Parathyroid adenoma (tissue), 2 donors: Measurements from ENCODE around the gene ALDH8A1.

ENCODE experiments used
- H2AFZ ChIP-seq: fragments of 300-600 bp; sonication (generic); one replicate; pipeline ENCODE4 v1.7.0; 2017; ENCODE audit warnings: antibody characterized with exemption, mild to moderate bottlenecking
- H3K27ac ChIP-seq: fragments of 300-600 bp; sonication (generic); one replicate; pipeline ENCODE4 v1.7.0; 2017
- H3K27me3 ChIP-seq: fragments of 300-600 bp; sonication (generic); one replicate; pipeline ENCODE4 v1.7.0; 2017; ENCODE audit warnings: low read length; ENCODE audit not compliant: control insufficient read depth, insufficient read depth
- H3K36me3 ChIP-seq: fragments of 300-600 bp; sonication (generic); one replicate; pipeline ENCODE4 v1.7.0; 2017; ENCODE audit warnings: low read length; ENCODE audit not compliant: control insufficient read depth, insufficient read depth
- H3K4me1 ChIP-seq: fragments of 300-600 bp; sonication (generic); one replicate; pipeline ENCODE4 v1.7.0; 2017; ENCODE audit warnings: control low read depth
- H3K4me2 ChIP-seq: fragments of 300-600 bp; sonication (generic); one replicate; pipeline ENCODE4 v1.7.0; 2017; ENCODE audit warnings: low read length
- H3K4me3 ChIP-seq: fragments of 300-600 bp; sonication (generic); one replicate; pipeline ENCODE4 v1.7.0; 2017; ENCODE audit warnings: low read depth, low read length
- H3K79me2 ChIP-seq: fragments of 300-600 bp; sonication (generic); one replicate; pipeline ENCODE4 v1.7.0; 2017; ENCODE audit warnings: control low read depth
- H3K9ac ChIP-seq: fragments of 300-600 bp; sonication (generic); one replicate; pipeline ENCODE4 v1.7.0; 2017; ENCODE audit warnings: mild to moderate bottlenecking
- H3K9me3 ChIP-seq: fragments of 300-600 bp; sonication (generic); one replicate; pipeline ENCODE4 v1.7.0; 2017; ENCODE audit warnings: low read length; ENCODE audit not compliant: control insufficient read depth
- CTCF ChIP-seq: fragments of 300-600 bp; sonication (generic); IDR thresholded peaks from one replicate; pipeline ENCODE4 v1.7.0; 2017; ENCODE audit warnings: antibody characterized with exemption, mild to moderate bottlenecking
- donor health status: primary hyperparathyroidism.

Gene ALDH8A1

GRCh38 chr6:134994431-134994830, 44.5 kb upstream of the ALDH8A1 start:
- Histone ChIP-seq H3K27me3 (no peaks in the 10 kb centered on the region), H3K4me2 (no peak overlapping the region), H2AFZ (no peak overlapping the region), H3K9ac (no peak overlapping the region), H3K4me1 (no peaks in the 10 kb centered on the region), H3K27ac (no peak overlapping the region), H3K4me3 (no peak overlapping the region), H3K79me2 (no peaks in the 10 kb centered on the region), H3K36me3 (no peaks in the 10 kb centered on the region), H3K9me3 (no peaks in the 10 kb centered on the region)
- no peak for TF ChIP-seq CTCF

- H3K27ac ChIP-seq: no peak overlapping the region
- no peaks in the 10 kb centered on the region for H3K9me3 ChIP-seq
- H3K36me3 ChIP-seq: no peaks in the 10 kb centered on the region
- no peaks in the 10 kb centered on the region for H3K79me2 ChIP-seq
- no peak overlapping the region for H2AFZ ChIP-seq
- no peaks in the 10 kb centered on the region for H3K4me1 ChIP-seq
- H3K4me3 ChIP-seq: no peak overlapping the region
- H3K4me2 ChIP-seq: no peak overlapping the region
- no peak for TF ChIP-seq CTCF
- H3K27me3 ChIP-seq: no peaks in the 10 kb centered on the region
- H3K9ac ChIP-seq: no peak overlapping the region
These were observed 42.3 kb upstream of the ALDH8A1 start for GRCh38 chr6:134992155-134992554.

- Histone ChIP-seq H3K79me2 (no peaks in the 10 kb centered on the region), H3K27ac (no peak overlapping the region), H3K4me2 (no peak overlapping the region), H2AFZ (no peak overlapping the region), H3K4me3 (no peak overlapping the region), H3K9ac (no peak overlapping the region), H3K4me1 (no peaks in the 10 kb centered on the region), H3K36me3 (no peaks in the 10 kb centered on the region), H3K9me3 (no peaks in the 10 kb centered on the region), H3K27me3 (no peaks in the 10 kb centered on the region)
- TF ChIP-seq CTCF: no peak
These were observed 40.4 kb upstream of the ALDH8A1 start for GRCh38 chr6:134990262-134990661.

DNA sequence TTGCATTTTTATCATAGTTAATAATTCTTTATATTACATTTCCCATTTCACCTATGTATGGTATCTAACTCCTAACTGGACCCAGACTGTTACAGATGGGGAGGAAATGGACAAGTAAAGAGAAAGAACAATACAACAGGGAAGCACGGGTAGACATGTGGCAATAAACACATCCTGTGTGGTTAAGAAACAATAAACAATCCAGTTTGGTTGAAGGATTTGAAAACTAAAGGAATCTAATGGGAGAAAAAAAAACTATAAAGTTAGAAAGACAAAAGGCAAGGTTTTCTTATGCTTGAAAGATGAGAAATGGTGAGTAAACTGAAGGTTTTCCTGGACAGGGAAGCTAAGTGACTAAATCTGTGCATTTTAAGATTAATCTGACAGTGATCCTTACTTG, 34.9 kb upstream of the ALDH8A1 start:
- no peaks in the 10 kb centered on the region for H3K79me2 ChIP-seq
- no peak for TF ChIP-seq CTCF
- no peaks in the 10 kb centered on the region for H3K36me3 ChIP-seq
- no peak overlapping the region for H2AFZ ChIP-seq
- no peak overlapping the region for H3K4me2 ChIP-seq
- H3K9me3 ChIP-seq: no peaks in the 10 kb centered on the region
- H3K27ac ChIP-seq: no peak overlapping the region
- H3K9ac ChIP-seq: no peak overlapping the region
- no peak overlapping the region for H3K4me3 ChIP-seq
- no peaks in the 10 kb centered on the region for H3K27me3 ChIP-seq
- H3K4me1 ChIP-seq: no peaks in the 10 kb centered on the region

DNA sequence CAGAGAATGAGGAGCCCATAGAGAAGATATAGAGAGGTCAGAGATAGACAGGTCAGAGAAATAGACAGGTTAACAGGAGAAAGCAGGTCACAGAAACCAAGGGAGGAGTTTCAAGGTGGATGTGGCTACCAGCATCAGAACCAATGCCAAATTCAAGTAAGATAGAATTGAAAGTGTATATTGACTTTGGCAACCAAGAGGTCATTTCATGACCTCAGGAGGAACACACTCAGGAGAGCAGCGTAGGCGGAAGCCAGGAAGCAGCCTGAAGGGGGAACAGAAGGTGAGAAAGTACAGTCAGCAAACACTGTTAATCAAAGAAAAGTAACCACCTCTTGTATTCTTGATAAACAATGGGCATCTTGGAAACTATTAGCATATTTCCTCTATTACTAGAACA, 33.9 kb upstream of the ALDH8A1 start:
- Histone ChIP-seq H3K79me2 (no peaks in the 10 kb centered on the region), H3K27me3 (no peaks in the 10 kb centered on the region), H3K9ac (no peak overlapping the region), H3K4me2 (no peak overlapping the region), H2AFZ (no peak overlapping the region), H3K36me3 (no peaks in the 10 kb centered on the region), H3K27ac (no peak overlapping the region), H3K9me3 (no peaks in the 10 kb centered on the region), H3K4me1 (no peaks in the 10 kb centered on the region), H3K4me3 (no peak overlapping the region)
- no peak for TF ChIP-seq CTCF
